ENCODE data around the gene ADAM29. TPM values are rescaled to one million over a fixed set of nuclear protein-coding genes. Genes with fewer than 3 reads are reported as not detected.
"Not testable (repeated sequence)": the region's sequence is repeated elsewhere in the genome, so short reads cannot be mapped to it uniquely, and the experiment has no call there.

The ADAM29 gene
- total RNA-seq, 1 experiment from 2014 or later, result not detected

- Histone ChIP-seq H3K36me3 (no peaks in the 10 kb centered on the region), H3K27me3 (replicated peaks) (no peaks in the 10 kb centered on the region), H3K4me3 (no peak overlapping the region), H3K9me3 (replicated peaks) (no peaks in the 10 kb centered on the region), H3K27ac (no peak overlapping the region), H3K4me1 (replicated peaks) (no peaks in the 10 kb centered on the region)
- no peak for DNase-seq (ENCODE audit: low read depth in 1 of 2, low spot score in 2 of 2)
These were observed 10.0 kb downstream of the ADAM29 start for GRCh38 chr4:174928174-174928573.

- Histone ChIP-seq H3K4me3 (no peak overlapping the region), H3K9me3 (replicated peaks) (no peaks in the 10 kb centered on the region), H3K4me1 (replicated peaks) (no peaks in the 10 kb centered on the region), H3K27ac (no peak overlapping the region), H3K36me3 (no peaks in the 10 kb centered on the region), H3K27me3 (replicated peaks) (no peaks in the 10 kb centered on the region)
- DNase-seq (ENCODE audit: low read depth in 1 of 2, low spot score in 2 of 2), result no peak
These were observed 10.6 kb downstream of the ADAM29 start for GRCh38 chr4:174928575-174929253.

GRCh38 chr4:174929346-174929745 is 11.2 kb downstream of the ADAM29 start:
- H3K9me3 ChIP-seq (replicated peaks), result no peaks in the 10 kb centered on the region
- no peaks in the 10 kb centered on the region for H3K4me1 ChIP-seq (replicated peaks)
- no peaks in the 10 kb centered on the region for H3K27me3 ChIP-seq (replicated peaks)
- H3K4me3 ChIP-seq, result no peak overlapping the region
- DNase-seq (ENCODE audit: low read depth in 1 of 2, low spot score in 2 of 2), result no peak
- H3K27ac ChIP-seq, result no peak overlapping the region
- H3K36me3 ChIP-seq, result no peaks in the 10 kb centered on the region

- Histone ChIP-seq H3K4me3 (no peak overlapping the region), H3K27ac (no peak overlapping the region), H3K9me3 (replicated peaks) (no peaks in the 10 kb centered on the region), H3K4me1 (replicated peaks) (no peaks in the 10 kb centered on the region), H3K36me3 (no peaks in the 10 kb centered on the region), H3K27me3 (replicated peaks) (no peaks in the 10 kb centered on the region)
- no peak for DNase-seq (ENCODE audit: low read depth in 1 of 2, low spot score in 2 of 2)
These were observed 12.7 kb downstream of the ADAM29 start for GRCh38 chr4:174930895-174931294.

GRCh38 chr4:174933083-174933482 is 14.9 kb downstream of the ADAM29 start:
- no peak for DNase-seq (ENCODE audit: low read depth in 1 of 2, low spot score in 2 of 2)
- Histone ChIP-seq H3K27ac (no peak overlapping the region), H3K9me3 (replicated peaks) (no peaks in the 10 kb centered on the region), H3K27me3 (replicated peaks) (no peaks in the 10 kb centered on the region), H3K36me3 (no peaks in the 10 kb centered on the region), H3K4me3 (no peak overlapping the region), H3K4me1 (replicated peaks) (no peaks in the 10 kb centered on the region)

GRCh38 chr4:174934360-174934759 is 16.2 kb downstream of the ADAM29 start:
- no peak overlapping the region for H3K4me3 ChIP-seq
- H3K27ac ChIP-seq, result no peak overlapping the region
- no peaks in the 10 kb centered on the region for H3K4me1 ChIP-seq (replicated peaks)
- no peak for DNase-seq (ENCODE audit: low read depth in 1 of 2, low spot score in 2 of 2)
- no peaks in the 10 kb centered on the region for H3K9me3 ChIP-seq (replicated peaks)
- H3K27me3 ChIP-seq (replicated peaks), result no peaks in the 10 kb centered on the region
- no peaks in the 10 kb centered on the region for H3K36me3 ChIP-seq

- H3K36me3 ChIP-seq, result no peaks in the 10 kb centered on the region
- DNase-seq (ENCODE audit: low read depth in 1 of 2, low spot score in 2 of 2), result no peak
- H3K4me3 ChIP-seq, result no peak overlapping the region
- no peaks in the 10 kb centered on the region for H3K4me1 ChIP-seq (replicated peaks)
- H3K27me3 ChIP-seq (replicated peaks), result no peaks in the 10 kb centered on the region
- no peaks in the 10 kb centered on the region for H3K9me3 ChIP-seq (replicated peaks)
- no peak overlapping the region for H3K27ac ChIP-seq
These were observed 17.4 kb downstream of the ADAM29 start for GRCh38 chr4:174935607-174936006.

GRCh38 chr4:174940002-174940401 is 21.8 kb downstream of the ADAM29 start:
- no peaks in the 10 kb centered on the region for H3K4me1 ChIP-seq (replicated peaks)
- no peak for DNase-seq (ENCODE audit: low read depth in 1 of 2, low spot score in 2 of 2)
- H3K27ac ChIP-seq, result no peak overlapping the region
- H3K4me3 ChIP-seq, result no peak overlapping the region
- no peaks in the 10 kb centered on the region for H3K27me3 ChIP-seq (replicated peaks)
- no peaks in the 10 kb centered on the region for H3K9me3 ChIP-seq (replicated peaks)
- H3K36me3 ChIP-seq, result no peaks in the 10 kb centered on the region

GRCh38 chr4:174946246-174946645 is 28.1 kb downstream of the ADAM29 start:
- Histone ChIP-seq H3K27me3 (replicated peaks) (no peaks in the 10 kb centered on the region), H3K4me1 (replicated peaks) (no peaks in the 10 kb centered on the region), H3K4me3 (no peak overlapping the region), H3K27ac (no peak overlapping the region), H3K9me3 (replicated peaks) (no peaks in the 10 kb centered on the region), H3K36me3 (no peaks in the 10 kb centered on the region)
- no peak for DNase-seq (ENCODE audit: low read depth in 1 of 2, low spot score in 2 of 2)

- Histone ChIP-seq H3K9me3 (replicated peaks) (no peaks in the 10 kb centered on the region), H3K4me3 (no peak overlapping the region), H3K27ac (no peak overlapping the region), H3K27me3 (replicated peaks) (no peaks in the 10 kb centered on the region), H3K4me1 (replicated peaks) (no peaks in the 10 kb centered on the region), H3K36me3 (no peaks in the 10 kb centered on the region)
- no peak for DNase-seq (ENCODE audit: low read depth in 1 of 2, low spot score in 2 of 2)
These were observed 30.7 kb downstream of the ADAM29 start for GRCh38 chr4:174948826-174949225.

- Histone ChIP-seq H3K9me3 (replicated peaks) (no peaks in the 10 kb centered on the region), H3K36me3 (no peaks in the 10 kb centered on the region), H3K4me1 (replicated peaks) (no peaks in the 10 kb centered on the region), H3K27me3 (replicated peaks) (no peaks in the 10 kb centered on the region), H3K4me3 (no peak overlapping the region), H3K27ac (no peak overlapping the region)
- DNase-seq (ENCODE audit: low read depth in 1 of 2, low spot score in 2 of 2), result no peak
These were observed 54.8 kb downstream of the ADAM29 start for GRCh38 chr4:174972911-174973310.

GRCh38 chr4:174973336-174973735 is 55.2 kb downstream of the ADAM29 start:
- H3K9me3 ChIP-seq (replicated peaks), result no peaks in the 10 kb centered on the region
- H3K27ac ChIP-seq, result no peak overlapping the region
- no peak overlapping the region for H3K4me3 ChIP-seq
- H3K4me1 ChIP-seq (replicated peaks), result no peaks in the 10 kb centered on the region
- H3K36me3 ChIP-seq, result no peaks in the 10 kb centered on the region
- DNase-seq (ENCODE audit: low read depth in 1 of 2, low spot score in 2 of 2), result no peak
- no peaks in the 10 kb centered on the region for H3K27me3 ChIP-seq (replicated peaks)

- H3K27me3 ChIP-seq (replicated peaks), result no peaks in the 10 kb centered on the region
- H3K4me1 ChIP-seq (replicated peaks), result no peaks in the 10 kb centered on the region
- H3K4me3 ChIP-seq, result no peak overlapping the region
- H3K9me3 ChIP-seq (replicated peaks), result 0 out of 2 replicates have a peak, but pooled peaks cover 4% of the 10 kb centered on the region
- DNase-seq (ENCODE audit: low read depth in 1 of 2, low spot score in 2 of 2), result no peak
- H3K36me3 ChIP-seq, result no peaks in the 10 kb centered on the region
- H3K27ac ChIP-seq, result no peak overlapping the region
These were observed 65.1 kb downstream of the ADAM29 start for GRCh38 chr4:174983128-174983750.

- not testable (repeated sequence) for H3K4me1 ChIP-seq (replicated peaks); H3K9me3 ChIP-seq (replicated peaks); H3K27me3 ChIP-seq (replicated peaks); H3K27ac ChIP-seq; H3K36me3 ChIP-seq; H3K4me3 ChIP-seq; DNase-seq (ENCODE audit: low read depth in 1 of 2, low spot score in 2 of 2)
These were observed 65.7 kb downstream of the ADAM29 start for GRCh38 chr4:174983870-174984269.

- no peak overlapping the region for H3K27ac ChIP-seq
- no peaks in the 10 kb centered on the region for H3K36me3 ChIP-seq
- H3K4me3 ChIP-seq, result no peak overlapping the region
These were observed 71.6 kb downstream of the ADAM29 start for GRCh38 chr4:174989791-174990190.

More at GRCh38 chr4:174989791-174990190, 71.6 kb downstream of the ADAM29 start:
- Histone ChIP-seq H3K27me3 (replicated peaks) (no peaks in the 10 kb centered on the region), H3K4me1 (replicated peaks) (no peaks in the 10 kb centered on the region), H3K9me3 (replicated peaks) (0 out of 2 replicates have a peak, but pooled peaks cover 4% of the 10 kb centered on the region)
- DNase-seq (ENCODE audit: low read depth in 1 of 2, low spot score in 2 of 2), result no peak

All from SJSA1 (cell line).